Activated CD8-positive, alpha-beta memory T cell treated with anti-CD3 and anti-CD28 coated beads for 36 hours (primary cell): Measurements from ENCODE around the gene MYLK3. TPM values are rescaled to one million over a fixed set of nuclear protein-coding genes. Genes with fewer than 3 reads are reported as not detected.

Experiments
- CTCF ChIA-PET: fragments of 350-600 bp; sonication (Branson Sonifier 250); formaldehyde crosslinking; loops from one replicate; lab custom pipeline; 2021; ENCODE audit warnings: antibody characterized with exemption; lab: Charles Lee
- POLR2A ChIA-PET: fragments of 350-600 bp; sonication (Branson Sonifier 250); formaldehyde crosslinking; loops from one replicate; lab custom pipeline; 2021; ENCODE audit warnings: antibody characterized with exemption; lab: Charles Lee
- total RNA-seq, 2 experiments: library from RNA; stranded (reverse); gene quantifications; one replicate each; pipeline ENCODE4 v1.2.3, GENCODE V29; 2021

MYLK3 gene
- under 1 TPM; 0.30 to 0.52 TPM for total RNA-seq

- ChIA-PET POLR2A (no interaction called here), CTCF (no interaction called here)
Measured at GRCh38 chr16:46747777-46748651, at the start of gene MYLK3. Gene MYLK3 (minus strand): TSS chr16:46748344. CDS start chr16:46748193, 151 bp downstream.

GRCh38 chr16:46797501-46797900 lies 49.4 kb upstream of the MYLK3 start:
- ChIA-PET CTCF (no interaction called here), POLR2A (interaction anchor here (0.9 kb wide), 1 partner anchor 29 kb away, joined by 3 read pairs; no protein-coding TSS in a partner anchor)

GRCh38 chr16:46796764-46797269 lies 48.7 kb upstream of the MYLK3 start:
- ChIA-PET POLR2A (no interaction called here), CTCF (no interaction called here)

GRCh38 chr16:46793841-46794240 lies 45.7 kb upstream of the MYLK3 start:
- POLR2A ChIA-PET, result no interaction called here
- CTCF ChIA-PET, result interaction anchor here (0.7 kb wide), 1 partner anchor 225 kb away, joined by 4 read pairs; no protein-coding TSS in a partner anchor

- CTCF ChIA-PET, result no interaction called here
Measured at GRCh38 chr16:46790599-46791270, 42.6 kb upstream of the MYLK3 start.

GRCh38 chr16:46789499-46790414 lies 41.6 kb upstream of the MYLK3 start:
- ChIA-PET POLR2A (interaction anchor here (0.6 to 1.3 kb wide), 2 partner anchors 39 to 40 kb away, joined by 3 to 11 read pairs; no protein-coding TSS in a partner anchor), CTCF (interaction anchor here (1.2 to 1.4 kb wide), 2 partner anchors 38 to 116 kb away, joined by 3 to 4 read pairs; no protein-coding TSS in a partner anchor)

More at GRCh38 chr16:46790599-46791270, 42.6 kb upstream of the MYLK3 start:
- POLR2A ChIA-PET, result interaction anchor here (0.6 to 1.3 kb wide), 2 partner anchors 38 to 39 kb away, joined by 3 to 11 read pairs; no protein-coding TSS in a partner anchor

GRCh38 chr16:46788891-46789474 lies 40.8 kb upstream of the MYLK3 start:
- CTCF ChIA-PET, result interaction anchor here (1.2 to 1.4 kb wide), 2 partner anchors 39 to 116 kb away, joined by 3 to 4 read pairs; no protein-coding TSS in a partner anchor

GRCh38 chr16:46787909-46788308 lies 39.8 kb upstream of the MYLK3 start:
- ChIA-PET CTCF (interaction anchor here (0.7 kb wide), 3 partner anchors 47 to 676 kb away, joined by 4 to 6 read pairs (median 4); no protein-coding TSS in a partner anchor), POLR2A (interaction anchor here (0.7 kb wide), 1 partner anchor 43 kb away, joined by 6 read pairs; the partner anchor contains the start of gene C16orf87)

More at GRCh38 chr16:46788891-46789474, 40.8 kb upstream of the MYLK3 start:
- POLR2A ChIA-PET, result no interaction called here

GRCh38 chr16:46785076-46785845 lies 37.1 kb upstream of the MYLK3 start:
- ChIA-PET CTCF (interaction anchor here (1.1 kb wide), 1 partner anchor 14 kb away, joined by 3 read pairs; no protein-coding TSS in a partner anchor), POLR2A (interaction anchor here (0.6 to 0.9 kb wide), 2 partner anchors 37 to 186 kb away, joined by 3 to 6 read pairs; no protein-coding TSS in a partner anchor)

GRCh38 chr16:46784569-46784968 lies 36.4 kb upstream of the MYLK3 start:
- ChIA-PET CTCF (interaction anchor here (1.1 kb wide), 1 partner anchor 14 kb away, joined by 3 read pairs; no protein-coding TSS in a partner anchor), POLR2A (interaction anchor here (0.6 to 0.9 kb wide), 2 partner anchors 37 to 187 kb away, joined by 3 to 6 read pairs; no protein-coding TSS in a partner anchor)

- POLR2A ChIA-PET, result no interaction called here
- CTCF ChIA-PET, result no interaction called here
Measured at GRCh38 chr16:46783800-46784199, 35.7 kb upstream of the MYLK3 start.

GRCh38 chr16:46782320-46782719 lies 34.2 kb upstream of the MYLK3 start:
- POLR2A ChIA-PET, result no interaction called here
- CTCF ChIA-PET, result interaction anchor here (0.7 kb wide), 2 partner anchors 188 to 1841 kb away, joined by 4 read pairs; no protein-coding TSS in a partner anchor

- ChIA-PET CTCF (no interaction called here), POLR2A (no interaction called here)
Measured at GRCh38 chr16:46777804-46778203, 29.7 kb upstream of the MYLK3 start.

- ChIA-PET POLR2A (no interaction called here), CTCF (no interaction called here)
Measured at GRCh38 chr16:46775214-46775613, 27.1 kb upstream of the MYLK3 start.

- CTCF ChIA-PET, result no interaction called here
- POLR2A ChIA-PET, result no interaction called here
Measured at GRCh38 chr16:46774743-46775177, 26.6 kb upstream of the MYLK3 start.

GRCh38 chr16:46772463-46772862 lies 24.3 kb upstream of the MYLK3 start:
- CTCF ChIA-PET, result no interaction called here

GRCh38 chr16:46768809-46769208 lies 20.7 kb upstream of the MYLK3 start:
- ChIA-PET POLR2A (no interaction called here), CTCF (no interaction called here)

More at GRCh38 chr16:46772463-46772862, 24.3 kb upstream of the MYLK3 start:
- POLR2A ChIA-PET, result no interaction called here
